SK-N-SH treated with all-trans-retinoic acid at 6 μM for 48 hours (cell line): Measurements from ENCODE around the gene CEP57L1.

ENCODE experiments used
- ATAC-seq: fragments of 200-7000 bp; cut with Tn5 transposase; 3 replicates; pipeline ENCODE4 v1.9.1; 2020; ENCODE audit warnings: mild to moderate bottlenecking, moderate library complexity
- ARNTL ChIP-seq: fragments of 450-650 bp; formaldehyde crosslinking; IDR thresholded peaks from 2 replicates; pipeline ENCODE4 v1.5.0; 2020; ENCODE audit warnings: low read depth, mild to moderate bottlenecking, moderate library complexity, borderline replicate concordance
- CSDC2 ChIP-seq: fragments of 250-450 bp; sonication (Bioruptor Pico); IDR thresholded peaks from 2 replicates; pipeline ENCODE4 v1.5.0; 2020; ENCODE audit warnings: mild to moderate bottlenecking, moderate library complexity
- ESRRG ChIP-seq: fragments of 250-450 bp; sonication (Bioruptor Pico); IDR thresholded peaks from 2 replicates; pipeline ENCODE4 v1.6.1; 2021; ENCODE audit warnings: mild to moderate bottlenecking
- GLIS3 ChIP-seq: fragments of 250-450 bp; sonication (Bioruptor Pico); IDR thresholded peaks from 2 replicates; pipeline ENCODE4 v1.5.0; 2020; ENCODE audit warnings: mild to moderate bottlenecking, moderate library complexity
- ISL1 ChIP-seq: fragments of 250-450 bp; sonication (Bioruptor Pico); IDR thresholded peaks from 2 replicates; pipeline ENCODE4 v2.1.2; 2022; ENCODE audit warnings: mild to moderate bottlenecking, moderate library complexity
- TCF4 ChIP-seq: fragments of 250-450 bp; sonication (Bioruptor Pico); IDR thresholded peaks from 2 replicates; pipeline ENCODE4 v1.8.0; 2021; ENCODE audit warnings: mild to moderate bottlenecking, moderate library complexity, borderline replicate concordance
- ZC3H10 ChIP-seq: fragments of 250-450 bp; sonication (Bioruptor Pico); IDR thresholded peaks from 2 replicates; pipeline ENCODE4 v1.5.1; 2021; ENCODE audit warnings: mild to moderate bottlenecking, moderate library complexity
- ZFP3 ChIP-seq: fragments of 250-450 bp; sonication (Bioruptor Pico); IDR thresholded peaks from 2 replicates; pipeline ENCODE4 v1.5.0; 2020; ENCODE audit warnings: mild to moderate bottlenecking, moderate library complexity
- ZFP30 ChIP-seq: fragments of 450-650 bp; formaldehyde crosslinking; IDR thresholded peaks from 2 replicates; pipeline ENCODE4 v1.5.0; 2022; ENCODE audit warnings: mild to moderate bottlenecking, moderate library complexity
- ZNF8 ChIP-seq: fragments of 450-650 bp; formaldehyde crosslinking; IDR thresholded peaks from 2 replicates; pipeline ENCODE4 v1.5.0; 2020; ENCODE audit warnings: mild to moderate bottlenecking, moderate library complexity
- TF ChIP-seq, protein P1 (sequence below): fragments of 250-450 bp; sonication (Bioruptor Pico); IDR thresholded peaks from 2 replicates; pipeline ENCODE4 v1.5.1; 2021; ENCODE audit warnings: mild to moderate bottlenecking, moderate library complexity
- TF ChIP-seq, protein P2 (sequence below): fragments of 250-450 bp; sonication (Bioruptor Pico); IDR thresholded peaks from 2 replicates; pipeline ENCODE4 v1.8.0; 2021; ENCODE audit warnings: low read depth, mild to moderate bottlenecking, moderate library complexity, borderline replicate concordance
- TF ChIP-seq, protein P3 (sequence below): fragments of 250-450 bp; sonication (Bioruptor Pico); IDR thresholded peaks from 2 replicates; pipeline ENCODE4 v1.5.1; 2020; ENCODE audit warnings: low read depth, mild to moderate bottlenecking, moderate library complexity
- TF ChIP-seq, protein P4 (sequence below): fragments of 250-450 bp; sonication (Bioruptor Pico); IDR thresholded peaks from 2 replicates; pipeline ENCODE4 v1.8.0; 2020; ENCODE audit warnings: mild to moderate bottlenecking, moderate library complexity, borderline replicate concordance

CEP57L1 gene

DNA sequence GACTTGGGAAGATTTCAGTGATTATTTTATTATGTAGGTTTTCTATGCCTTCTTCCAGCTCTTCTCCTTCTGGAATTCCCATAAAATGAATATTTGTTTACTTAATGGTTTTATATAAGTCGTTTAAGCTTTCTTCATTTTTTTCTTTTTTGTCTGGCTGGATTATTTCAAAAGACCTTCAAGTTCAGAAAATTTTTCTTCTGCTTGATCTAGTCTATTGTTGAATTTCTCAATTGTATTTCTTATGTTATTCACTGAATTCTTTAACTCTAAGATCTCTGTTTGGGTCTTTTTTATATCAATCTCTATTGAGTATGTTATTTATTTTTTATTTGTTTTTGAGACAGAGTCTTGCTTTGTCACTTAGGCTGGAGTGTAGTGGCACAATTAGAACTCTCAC lies 117.4 kb downstream of the CEP57L1 start:
- TF ChIP-seq ZFP3 (CRISPR knock-in tag) (no peak), ARNTL (CRISPR knock-in tag) (no peak), ISL1 (CRISPR knock-in tag) (no peak), CSDC2 (CRISPR knock-in tag) (no peak), ZC3H10 (no peak), ZFP30 (no peak), TCF4 (CRISPR knock-in tag) (no peak), ESRRG (no peak), ZNF8 (CRISPR knock-in tag) (no peak), GLIS3 (CRISPR knock-in tag) (no peak)
- TF ChIP-seq, protein P1, sequence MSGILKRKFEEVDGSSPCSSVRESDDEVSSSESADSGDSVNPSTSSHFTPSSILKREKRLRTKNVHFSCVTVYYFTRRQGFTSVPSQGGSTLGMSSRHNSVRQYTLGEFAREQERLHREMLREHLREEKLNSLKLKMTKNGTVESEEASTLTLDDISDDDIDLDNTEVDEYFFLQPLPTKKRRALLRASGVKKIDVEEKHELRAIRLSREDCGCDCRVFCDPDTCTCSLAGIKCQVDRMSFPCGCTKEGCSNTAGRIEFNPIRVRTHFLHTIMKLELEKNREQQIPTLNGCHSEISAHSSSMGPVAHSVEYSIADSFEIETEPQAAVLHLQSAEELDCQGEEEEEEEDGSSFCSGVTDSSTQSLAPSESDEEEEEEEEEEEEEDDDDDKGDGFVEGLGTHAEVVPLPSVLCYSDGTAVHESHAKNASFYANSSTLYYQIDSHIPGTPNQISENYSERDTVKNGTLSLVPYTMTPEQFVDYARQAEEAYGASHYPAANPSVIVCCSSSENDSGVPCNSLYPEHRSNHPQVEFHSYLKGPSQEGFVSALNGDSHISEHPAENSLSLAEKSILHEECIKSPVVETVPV (CRISPR knock-in tag), result no peak
- TF ChIP-seq, protein P2, sequence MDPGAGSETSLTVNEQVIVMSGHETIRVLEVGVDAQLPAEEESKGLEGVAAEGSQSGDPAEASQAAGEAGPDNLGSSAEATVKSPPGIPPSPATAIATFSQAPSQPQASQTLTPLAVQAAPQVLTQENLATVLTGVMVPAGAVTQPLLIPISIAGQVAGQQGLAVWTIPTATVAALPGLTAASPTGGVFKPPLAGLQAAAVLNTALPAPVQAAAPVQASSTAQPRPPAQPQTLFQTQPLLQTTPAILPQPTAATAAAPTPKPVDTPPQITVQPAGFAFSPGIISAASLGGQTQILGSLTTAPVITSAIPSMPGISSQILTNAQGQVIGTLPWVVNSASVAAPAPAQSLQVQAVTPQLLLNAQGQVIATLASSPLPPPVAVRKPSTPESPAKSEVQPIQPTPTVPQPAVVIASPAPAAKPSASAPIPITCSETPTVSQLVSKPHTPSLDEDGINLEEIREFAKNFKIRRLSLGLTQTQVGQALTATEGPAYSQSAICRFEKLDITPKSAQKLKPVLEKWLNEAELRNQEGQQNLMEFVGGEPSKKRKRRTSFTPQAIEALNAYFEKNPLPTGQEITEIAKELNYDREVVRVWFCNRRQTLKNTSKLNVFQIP (CRISPR knock-in tag), result no peak
- TF ChIP-seq, protein P3, sequence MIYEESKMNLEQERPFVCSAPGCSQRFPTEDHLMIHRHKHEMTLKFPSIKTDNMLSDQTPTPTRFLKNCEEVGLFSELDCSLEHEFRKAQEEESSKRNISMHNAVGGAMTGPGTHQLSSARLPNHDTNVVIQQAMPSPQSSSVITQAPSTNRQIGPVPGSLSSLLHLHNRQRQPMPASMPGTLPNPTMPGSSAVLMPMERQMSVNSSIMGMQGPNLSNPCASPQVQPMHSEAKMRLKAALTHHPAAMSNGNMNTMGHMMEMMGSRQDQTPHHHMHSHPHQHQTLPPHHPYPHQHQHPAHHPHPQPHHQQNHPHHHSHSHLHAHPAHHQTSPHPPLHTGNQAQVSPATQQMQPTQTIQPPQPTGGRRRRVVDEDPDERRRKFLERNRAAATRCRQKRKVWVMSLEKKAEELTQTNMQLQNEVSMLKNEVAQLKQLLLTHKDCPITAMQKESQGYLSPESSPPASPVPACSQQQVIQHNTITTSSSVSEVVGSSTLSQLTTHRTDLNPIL (CRISPR knock-in tag), result no peak
- TF ChIP-seq, protein P4, sequence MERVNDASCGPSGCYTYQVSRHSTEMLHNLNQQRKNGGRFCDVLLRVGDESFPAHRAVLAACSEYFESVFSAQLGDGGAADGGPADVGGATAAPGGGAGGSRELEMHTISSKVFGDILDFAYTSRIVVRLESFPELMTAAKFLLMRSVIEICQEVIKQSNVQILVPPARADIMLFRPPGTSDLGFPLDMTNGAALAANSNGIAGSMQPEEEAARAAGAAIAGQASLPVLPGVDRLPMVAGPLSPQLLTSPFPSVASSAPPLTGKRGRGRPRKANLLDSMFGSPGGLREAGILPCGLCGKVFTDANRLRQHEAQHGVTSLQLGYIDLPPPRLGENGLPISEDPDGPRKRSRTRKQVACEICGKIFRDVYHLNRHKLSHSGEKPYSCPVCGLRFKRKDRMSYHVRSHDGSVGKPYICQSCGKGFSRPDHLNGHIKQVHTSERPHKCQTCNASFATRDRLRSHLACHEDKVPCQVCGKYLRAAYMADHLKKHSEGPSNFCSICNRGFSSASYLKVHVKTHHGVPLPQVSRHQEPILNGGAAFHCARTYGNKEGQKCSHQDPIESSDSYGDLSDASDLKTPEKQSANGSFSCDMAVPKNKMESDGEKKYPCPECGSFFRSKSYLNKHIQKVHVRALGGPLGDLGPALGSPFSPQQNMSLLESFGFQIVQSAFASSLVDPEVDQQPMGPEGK (CRISPR knock-in tag), result no peak
- ATAC-seq, result no peak
